SK-N-SH treated with all-trans-retinoic acid at 6 μM for 48 hours (cell line): ENCODE results near the gene C14orf180.

Experiments
- ARNTL ChIP-seq: fragments of 450-650 bp; formaldehyde crosslinking; IDR thresholded peaks from 2 replicates; pipeline ENCODE4 v1.5.0; 2020; ENCODE audit warnings: low read depth, mild to moderate bottlenecking, moderate library complexity, borderline replicate concordance
- CREB5 ChIP-seq: fragments of 250-450 bp; sonication (Bioruptor Pico); IDR thresholded peaks from 2 replicates; pipeline ENCODE4 v1.5.1; 2020; ENCODE audit warnings: low read depth, mild to moderate bottlenecking, moderate library complexity
- CSRNP3 ChIP-seq: fragments of 250-450 bp; sonication (Bioruptor Pico); IDR thresholded peaks from 2 replicates; pipeline ENCODE4 v1.5.1; 2021; ENCODE audit warnings: mild to moderate bottlenecking, moderate library complexity
- PPARA ChIP-seq: fragments of 250-450 bp; sonication (Bioruptor Pico); IDR thresholded peaks from 2 replicates; pipeline ENCODE4 v1.5.0; 2020; ENCODE audit warnings: mild to moderate bottlenecking, borderline replicate concordance
- ZFP3 ChIP-seq: fragments of 250-450 bp; sonication (Bioruptor Pico); IDR thresholded peaks from 2 replicates; pipeline ENCODE4 v1.5.0; 2020; ENCODE audit warnings: mild to moderate bottlenecking, moderate library complexity
- ZNF8 ChIP-seq: fragments of 450-650 bp; formaldehyde crosslinking; IDR thresholded peaks from 2 replicates; pipeline ENCODE4 v1.5.0; 2020; ENCODE audit warnings: mild to moderate bottlenecking, moderate library complexity

GRCh38 chr14:104546591-104547309, 32.8 kb upstream of the C14orf180 start:
- TF ChIP-seq CSRNP3: no peak
- no peak for TF ChIP-seq ARNTL (CRISPR knock-in tag)
- no peak for TF ChIP-seq PPARA (CRISPR knock-in tag)
- no peak for TF ChIP-seq ZNF8 (CRISPR knock-in tag)
- no peak for TF ChIP-seq ZFP3 (CRISPR knock-in tag)
- no peak for TF ChIP-seq CREB5 (CRISPR knock-in tag)
